Astrocyte (in vitro differentiated cells and primary cell): Measurements from ENCODE around the gene ITPRIPL1. TPM values are rescaled to one million over a fixed set of nuclear protein-coding genes. Genes with fewer than 3 reads are reported as not detected.

ENCODE experiments used
- DNase-seq: peaks from one replicate; pipeline ENCODE4 v3.0.0-alpha.2; 2010; ENCODE audit warnings: low read depth
- FAIRE-seq: peaks from 2 replicates; lab custom pipeline; 2011; peaks lifted over from hg19 to GRCh38; lab: Jason Lieb, UNC
- H2AFZ ChIP-seq: 2 replicates; pipeline ENCODE4 v1.6.0; 2012; ENCODE audit warnings: low read depth, low read length, inconsistent platforms
- H3K27ac ChIP-seq: 2 replicates; pipeline ENCODE4 v1.5.1; 2011; ENCODE audit warnings: low read depth, low read length, inconsistent platforms
- H3K27me3 ChIP-seq: 2 replicates; pipeline ENCODE4 v1.6.0; 2011; ENCODE audit warnings: low read length, inconsistent platforms; ENCODE audit not compliant: insufficient read depth
- H3K36me3 ChIP-seq: 2 replicates; pipeline ENCODE4 v1.5.1; 2011; ENCODE audit warnings: low read length, inconsistent platforms; ENCODE audit not compliant: insufficient read depth
- H3K4me1 ChIP-seq: 2 replicates; pipeline ENCODE4 v1.5.1; 2011; ENCODE audit warnings: low read length, inconsistent platforms; ENCODE audit not compliant: insufficient read depth
- H3K4me2 ChIP-seq: 2 replicates; pipeline ENCODE4 v1.6.0; 2012; ENCODE audit warnings: low read length, inconsistent platforms
- H3K4me3 ChIP-seq: 2 replicates; pipeline ENCODE4 v1.5.1; 2011; ENCODE audit warnings: low read depth, mild to moderate bottlenecking, low read length, inconsistent platforms; ENCODE audit not compliant: insufficient read depth
- H3K79me2 ChIP-seq: 2 replicates; pipeline ENCODE4 v1.6.0; 2012; ENCODE audit warnings: mild to moderate bottlenecking, low read length, inconsistent platforms; ENCODE audit not compliant: insufficient read depth
- H3K9ac ChIP-seq: 2 replicates; pipeline ENCODE4 v1.6.0; 2012; ENCODE audit warnings: mild to moderate bottlenecking, low read length, inconsistent platforms
- H3K9me3 ChIP-seq: 2 replicates; pipeline ENCODE4 v1.5.1; 2012; ENCODE audit warnings: low read depth, mild to moderate bottlenecking, low read length, inconsistent platforms; ENCODE audit not compliant: insufficient read depth
- H4K20me1 ChIP-seq: 2 replicates; pipeline ENCODE4 v1.6.0; 2012; ENCODE audit warnings: low read length, inconsistent platforms; ENCODE audit not compliant: insufficient read depth
- H3K27ac Mint-ChIP-seq: one replicate; pipeline ENCODE4 v1.8.0; 2021; ENCODE audit warnings: mild to moderate bottlenecking, mixed read lengths; ENCODE audit not compliant: unreplicated experiment
- H3K27me3 Mint-ChIP-seq: one replicate; pipeline ENCODE4 v1.8.0; 2021; ENCODE audit warnings: low read depth, mixed read lengths; ENCODE audit not compliant: unreplicated experiment
- H3K36me3 Mint-ChIP-seq: one replicate; pipeline ENCODE4 v1.8.0; 2021; ENCODE audit warnings: low read depth, mixed read lengths; ENCODE audit not compliant: unreplicated experiment
- H3K4me1 Mint-ChIP-seq: one replicate; pipeline ENCODE4 v1.8.0; 2021; ENCODE audit warnings: low read depth, mixed read lengths; ENCODE audit not compliant: unreplicated experiment
- H3K4me3 Mint-ChIP-seq: one replicate; pipeline ENCODE4 v1.8.0; 2021; ENCODE audit warnings: mild to moderate bottlenecking, moderate library complexity, mixed read lengths; ENCODE audit not compliant: unreplicated experiment
- H3K9me3 Mint-ChIP-seq: one replicate; pipeline ENCODE4 v1.8.0; 2021; ENCODE audit warnings: mild to moderate bottlenecking, mixed read lengths; ENCODE audit not compliant: unreplicated experiment
- EZH2 ChIP-seq: IDR thresholded peaks from 2 replicates; pipeline ENCODE4 v1.6.1; 2012; ENCODE audit warnings: mild to moderate bottlenecking, low read length, inconsistent platforms; ENCODE audit not compliant: insufficient read depth
- total RNA-seq: library from RNA; stranded (reverse); gene quantifications from 2 replicates; pipeline ENCODE4 v1.2.1, GENCODE V29; 2021
- TF ChIP-seq, protein P1 (sequence below): IDR thresholded peaks from 2 replicates; pipeline ENCODE4 v1.5.1; 2011; ENCODE audit warnings: low read depth, mild to moderate bottlenecking, inconsistent platforms, low read length, moderate library complexity; ENCODE audit not compliant: insufficient read depth

The ITPRIPL1 gene
- total RNA-seq, 1 donor from 2014 or later = 0.45 TPM

GRCh38 chr2:96359310-96359709 lies 34.2 kb downstream of the ITPRIPL1 start:
- Mint-ChIP-seq H3K27ac (no peak overlapping the region), H3K9me3 (no peaks in the 10 kb centered on the region), H3K4me3 (no peak overlapping the region), H3K4me1 (no peaks in the 10 kb centered on the region), H3K27me3 (no peaks in the 10 kb centered on the region), H3K36me3 (no peaks in the 10 kb centered on the region)
- Histone ChIP-seq H3K27ac (no peak overlapping the region), H3K27me3 (no peaks in the 10 kb centered on the region), H3K36me3 (peaks cover 30% of the 10 kb centered on the region), H2AFZ (no peak overlapping the region), H3K4me2 (no peak overlapping the region), H3K4me3 (no peak overlapping the region), H3K4me1 (no peaks in the 10 kb centered on the region), H3K9ac (no peak overlapping the region), H3K79me2 (no peaks in the 10 kb centered on the region), H3K9me3 (no peaks in the 10 kb centered on the region), H4K20me1 (no peaks in the 10 kb centered on the region)
- no peak for TF ChIP-seq EZH2
- TF ChIP-seq, protein P1, sequence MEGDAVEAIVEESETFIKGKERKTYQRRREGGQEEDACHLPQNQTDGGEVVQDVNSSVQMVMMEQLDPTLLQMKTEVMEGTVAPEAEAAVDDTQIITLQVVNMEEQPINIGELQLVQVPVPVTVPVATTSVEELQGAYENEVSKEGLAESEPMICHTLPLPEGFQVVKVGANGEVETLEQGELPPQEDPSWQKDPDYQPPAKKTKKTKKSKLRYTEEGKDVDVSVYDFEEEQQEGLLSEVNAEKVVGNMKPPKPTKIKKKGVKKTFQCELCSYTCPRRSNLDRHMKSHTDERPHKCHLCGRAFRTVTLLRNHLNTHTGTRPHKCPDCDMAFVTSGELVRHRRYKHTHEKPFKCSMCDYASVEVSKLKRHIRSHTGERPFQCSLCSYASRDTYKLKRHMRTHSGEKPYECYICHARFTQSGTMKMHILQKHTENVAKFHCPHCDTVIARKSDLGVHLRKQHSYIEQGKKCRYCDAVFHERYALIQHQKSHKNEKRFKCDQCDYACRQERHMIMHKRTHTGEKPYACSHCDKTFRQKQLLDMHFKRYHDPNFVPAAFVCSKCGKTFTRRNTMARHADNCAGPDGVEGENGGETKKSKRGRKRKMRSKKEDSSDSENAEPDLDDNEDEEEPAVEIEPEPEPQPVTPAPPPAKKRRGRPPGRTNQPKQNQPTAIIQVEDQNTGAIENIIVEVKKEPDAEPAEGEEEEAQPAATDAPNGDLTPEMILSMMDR = no peak
- DNase-seq = no peak
- no peak for FAIRE-seq

- H4K20me1 ChIP-seq = no peaks in the 10 kb centered on the region
- H3K9ac ChIP-seq = no peak overlapping the region
- no peak overlapping the region for H3K27ac ChIP-seq
- FAIRE-seq = no peak
- no peaks in the 10 kb centered on the region for H3K4me1 ChIP-seq
- Mint-ChIP-seq H3K27ac (no peak overlapping the region), H3K4me3 (no peak overlapping the region), H3K9me3 (no peaks in the 10 kb centered on the region), H3K4me1 (no peaks in the 10 kb centered on the region), H3K36me3 (no peaks in the 10 kb centered on the region), H3K27me3 (no peaks in the 10 kb centered on the region)
- peaks cover 31% of the 10 kb centered on the region for H3K36me3 ChIP-seq
- no peaks in the 10 kb centered on the region for H3K27me3 ChIP-seq
- H3K9me3 ChIP-seq = no peaks in the 10 kb centered on the region
- H3K79me2 ChIP-seq = no peaks in the 10 kb centered on the region
- no peak overlapping the region for H2AFZ ChIP-seq
- H3K4me2 ChIP-seq = no peak overlapping the region
- TF ChIP-seq EZH2 = no peak
- TF ChIP-seq, protein P1 = no peak
- no peak for DNase-seq
- H3K4me3 ChIP-seq = no peak overlapping the region
These were observed 34.7 kb downstream of the ITPRIPL1 start for GRCh38 chr2:96359866-96360265.

- Mint-ChIP-seq H3K4me3 (no peak overlapping the region), H3K27ac (no peak overlapping the region), H3K9me3 (no peaks in the 10 kb centered on the region), H3K4me1 (no peaks in the 10 kb centered on the region), H3K27me3 (no peaks in the 10 kb centered on the region), H3K36me3 (no peaks in the 10 kb centered on the region)
- DNase-seq = no peak
- H3K4me2 ChIP-seq = no peak overlapping the region
- H4K20me1 ChIP-seq = no peaks in the 10 kb centered on the region
- no peak overlapping the region for H2AFZ ChIP-seq
- FAIRE-seq = no peak
- no peaks in the 10 kb centered on the region for H3K79me2 ChIP-seq
- TF ChIP-seq, protein P1 = no peak
- TF ChIP-seq EZH2 = no peak
- H3K9me3 ChIP-seq = no peaks in the 10 kb centered on the region
- H3K4me3 ChIP-seq = no peak overlapping the region
- H3K27ac ChIP-seq = no peak overlapping the region
- H3K4me1 ChIP-seq = no peaks in the 10 kb centered on the region
- H3K27me3 ChIP-seq = no peaks in the 10 kb centered on the region
- H3K9ac ChIP-seq = no peak overlapping the region
- H3K36me3 ChIP-seq = peaks cover 34% of the 10 kb centered on the region
These were observed 36.6 kb downstream of the ITPRIPL1 start for GRCh38 chr2:96361751-96362150.
